D721Med (cell line): Measurements from ENCODE around the gene TNFRSF1B.

Experiments
- DNase-seq: peaks from one replicate; pipeline ENCODE4 v3.0.0; 2011; ENCODE audit warnings: low spot score; ENCODE audit not compliant: insufficient read length
- FAIRE-seq: peaks from 2 replicates; lab custom pipeline; 2011; peaks lifted over from hg19 to GRCh38; lab: Jason Lieb, UNC
- TF ChIP-seq, protein P1 (sequence below): IDR thresholded peaks from 2 replicates; pipeline ENCODE4 v1.5.1; 2012; ENCODE audit warnings: mild to moderate bottlenecking, control low read depth; ENCODE audit not compliant: insufficient read depth; ENCODE audit errors: missing control alignments

Gene TNFRSF1B

DNA sequence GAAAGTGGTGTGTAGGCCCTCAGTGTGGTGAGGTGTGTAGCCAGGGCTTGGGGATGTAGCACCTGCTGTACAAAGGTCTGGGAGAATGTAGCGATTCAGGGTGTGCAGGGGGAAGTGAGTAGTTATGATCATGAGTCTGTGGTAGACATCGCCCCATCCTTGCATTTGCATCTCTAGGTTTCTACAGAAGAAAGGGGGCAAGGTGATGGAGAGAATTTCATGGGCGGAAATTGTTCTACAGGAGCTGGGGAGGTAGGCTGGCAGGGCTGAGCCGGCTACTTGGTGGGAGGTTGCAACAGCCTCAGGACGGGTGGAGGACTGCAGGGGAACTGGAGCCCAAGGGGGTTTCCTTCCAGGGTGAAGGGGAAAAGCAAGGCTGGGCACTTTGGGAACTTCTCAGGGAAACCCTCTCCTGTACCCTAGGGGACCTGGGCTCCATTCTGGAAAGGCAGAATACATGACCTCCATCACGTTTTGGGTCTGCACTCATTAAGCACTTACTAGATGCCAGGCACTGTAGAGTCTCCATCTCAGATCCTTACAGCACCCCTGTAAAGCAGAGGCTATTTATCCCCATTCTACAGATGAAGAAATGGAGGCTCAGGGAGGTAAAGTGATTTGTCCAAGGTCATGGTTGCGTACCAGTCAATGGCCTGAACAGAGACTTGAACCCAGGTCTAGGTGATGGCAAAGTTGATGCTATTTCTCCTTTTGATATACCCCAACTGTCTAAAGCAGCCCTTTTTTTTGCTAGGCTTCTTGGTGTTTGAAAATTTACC, 14.5 kb upstream of the TNFRSF1B start:
- TF ChIP-seq, protein P1, sequence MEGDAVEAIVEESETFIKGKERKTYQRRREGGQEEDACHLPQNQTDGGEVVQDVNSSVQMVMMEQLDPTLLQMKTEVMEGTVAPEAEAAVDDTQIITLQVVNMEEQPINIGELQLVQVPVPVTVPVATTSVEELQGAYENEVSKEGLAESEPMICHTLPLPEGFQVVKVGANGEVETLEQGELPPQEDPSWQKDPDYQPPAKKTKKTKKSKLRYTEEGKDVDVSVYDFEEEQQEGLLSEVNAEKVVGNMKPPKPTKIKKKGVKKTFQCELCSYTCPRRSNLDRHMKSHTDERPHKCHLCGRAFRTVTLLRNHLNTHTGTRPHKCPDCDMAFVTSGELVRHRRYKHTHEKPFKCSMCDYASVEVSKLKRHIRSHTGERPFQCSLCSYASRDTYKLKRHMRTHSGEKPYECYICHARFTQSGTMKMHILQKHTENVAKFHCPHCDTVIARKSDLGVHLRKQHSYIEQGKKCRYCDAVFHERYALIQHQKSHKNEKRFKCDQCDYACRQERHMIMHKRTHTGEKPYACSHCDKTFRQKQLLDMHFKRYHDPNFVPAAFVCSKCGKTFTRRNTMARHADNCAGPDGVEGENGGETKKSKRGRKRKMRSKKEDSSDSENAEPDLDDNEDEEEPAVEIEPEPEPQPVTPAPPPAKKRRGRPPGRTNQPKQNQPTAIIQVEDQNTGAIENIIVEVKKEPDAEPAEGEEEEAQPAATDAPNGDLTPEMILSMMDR: no peak
- no peak for DNase-seq
- FAIRE-seq: no peak

DNA sequence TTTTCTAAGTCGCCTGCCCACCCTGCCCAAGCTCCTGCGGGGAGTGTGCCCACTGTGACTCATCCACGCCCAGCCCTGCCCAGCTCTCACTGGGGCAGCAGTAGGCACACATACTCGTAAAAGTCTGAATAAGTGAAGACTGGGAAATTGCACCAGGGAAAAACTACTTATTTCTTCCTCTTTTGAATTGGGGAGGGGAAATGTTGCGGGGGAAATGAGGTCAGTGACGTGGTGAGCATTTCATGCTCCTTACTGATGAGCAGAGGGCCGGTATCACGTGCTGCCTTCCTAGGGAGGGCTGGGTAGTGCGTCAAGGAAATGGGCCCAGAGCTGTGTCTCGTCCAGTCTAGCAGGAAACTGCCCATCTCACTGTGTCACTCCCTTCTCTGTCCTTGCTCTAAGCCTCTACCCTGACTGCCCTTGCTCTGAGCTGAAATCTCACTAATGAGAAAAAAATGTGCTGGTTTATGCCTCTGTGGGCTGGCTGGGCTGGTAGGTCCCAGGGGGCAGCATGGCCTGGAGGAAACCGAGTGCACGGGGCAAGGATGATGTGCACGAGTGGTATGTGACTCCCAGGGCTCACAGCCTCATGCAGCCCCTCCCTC, 13.5 kb upstream of the TNFRSF1B start:
- no peak for FAIRE-seq
- TF ChIP-seq, protein P1: no peak
- DNase-seq: no peak

DNA sequence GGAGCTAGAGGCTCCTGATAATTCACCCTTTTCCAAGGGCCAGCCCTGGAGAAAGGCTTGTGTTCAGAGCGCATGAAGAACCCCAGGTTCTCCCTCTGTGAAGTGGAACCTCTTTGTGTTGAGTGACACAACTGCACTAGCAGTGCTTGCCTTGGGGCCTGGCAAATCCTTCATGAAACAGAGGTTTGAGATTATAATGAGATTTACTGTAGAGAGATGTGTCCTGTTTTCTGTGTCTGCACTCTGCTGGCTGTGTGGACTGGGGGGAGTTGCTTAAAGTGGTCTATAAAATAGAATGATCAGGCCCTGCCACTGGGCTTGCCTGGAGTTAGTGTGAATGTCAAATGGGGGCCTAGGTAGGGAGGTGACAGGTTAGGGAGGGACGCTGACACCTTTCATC, 11.5 kb upstream of the TNFRSF1B start:
- DNase-seq: no peak
- TF ChIP-seq, protein P1: no peak
- FAIRE-seq: no peak

DNA sequence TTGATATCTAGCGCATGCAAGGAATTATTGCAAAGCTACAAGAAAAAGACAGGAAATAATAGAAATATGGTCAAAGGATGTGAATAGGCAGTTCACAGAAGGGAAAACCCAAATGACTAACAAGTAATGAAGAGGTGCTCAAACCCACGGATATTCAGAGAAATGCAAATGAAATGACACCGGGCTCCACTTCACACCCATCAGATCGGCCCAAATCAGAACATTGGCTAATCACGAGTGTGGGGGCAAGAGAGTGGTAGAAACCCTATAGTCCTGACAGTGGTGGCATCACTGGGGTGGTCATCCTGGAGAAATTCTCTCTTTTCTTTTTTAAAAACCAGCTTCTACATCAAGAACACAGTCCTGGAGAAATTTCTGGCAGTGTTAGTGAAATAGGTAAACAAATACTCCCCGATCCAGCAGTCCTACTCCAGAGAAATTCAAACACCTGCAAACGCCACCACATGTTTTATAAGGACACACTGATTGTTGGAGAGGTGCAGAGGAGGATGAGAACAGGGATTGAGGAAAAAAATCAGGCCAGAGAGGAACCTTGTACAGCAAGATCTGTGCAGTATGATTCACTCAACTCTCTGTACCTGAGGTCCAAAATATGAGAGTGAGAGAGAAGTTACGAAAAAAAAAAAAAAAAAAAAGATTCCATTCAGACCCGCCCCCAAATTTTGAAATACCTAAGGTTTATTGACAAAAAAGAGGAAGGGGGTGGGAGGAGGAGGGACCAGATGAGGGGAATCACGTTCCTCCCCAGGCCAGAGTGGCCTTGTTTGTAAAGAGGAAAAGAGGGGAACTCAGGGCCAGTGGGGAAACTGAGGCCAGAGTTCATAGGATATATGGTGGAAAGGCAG, 9.2 kb upstream of the TNFRSF1B start:
- TF ChIP-seq, protein P1: no peak
- FAIRE-seq (no peak), DNase-seq (no peak)

DNA sequence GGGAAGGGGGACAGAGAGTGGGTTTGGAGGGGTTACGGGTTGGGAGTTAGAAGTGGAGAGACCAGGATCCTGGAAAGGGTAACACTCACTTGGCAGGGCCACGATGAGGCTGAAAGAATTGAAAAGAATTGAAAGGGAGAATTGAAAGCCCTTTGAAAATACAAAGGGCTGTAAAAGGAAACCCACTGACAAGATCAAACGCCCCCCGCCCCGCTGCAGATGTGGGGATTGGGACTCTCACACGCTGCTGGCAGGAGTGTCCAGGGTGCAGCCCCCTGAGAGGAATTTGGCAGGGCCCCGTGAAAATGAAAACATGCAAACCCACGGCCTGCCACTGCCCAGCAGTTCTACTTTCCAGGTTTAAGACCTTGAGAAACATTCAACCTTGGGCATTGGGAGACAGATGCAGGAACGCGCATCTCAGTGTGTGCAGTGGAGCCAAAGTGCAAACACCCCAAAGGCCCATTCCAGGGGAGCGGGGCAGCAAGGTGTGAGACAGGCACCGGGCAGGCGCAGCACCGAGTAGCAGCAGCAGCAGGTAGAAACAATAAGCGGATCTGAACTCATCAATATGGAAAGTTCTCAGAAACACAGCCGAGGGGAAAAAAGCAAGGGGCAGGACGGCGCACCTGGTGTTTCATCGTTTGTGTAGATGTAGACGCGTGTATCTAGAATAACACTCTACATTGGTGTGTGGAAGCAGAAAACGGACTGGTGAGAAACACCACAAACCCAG, 8.3 kb upstream of the TNFRSF1B start:
- DNase-seq (no peak), FAIRE-seq (no peak)
- TF ChIP-seq, protein P1: no peak

DNA sequence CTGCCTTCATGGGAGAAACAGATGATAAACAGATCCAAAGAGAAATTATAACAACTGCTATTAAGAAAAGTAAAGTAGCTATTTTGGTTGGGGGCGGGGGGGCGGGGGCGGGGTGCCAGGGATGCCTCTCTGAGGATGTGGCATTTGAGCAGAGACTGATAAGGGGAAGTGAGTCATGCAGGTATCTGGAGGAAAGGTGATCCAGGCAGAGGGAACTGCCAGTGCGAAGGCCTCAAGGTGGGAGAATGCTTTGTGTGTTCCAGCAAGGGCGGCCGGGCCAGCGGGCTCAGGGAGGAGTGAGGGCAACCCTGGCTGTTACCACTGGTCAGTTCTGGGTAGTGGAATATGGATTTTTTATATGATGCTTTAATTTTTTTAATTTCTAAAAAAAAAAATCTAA, 7.0 kb upstream of the TNFRSF1B start:
- FAIRE-seq: no peak
- TF ChIP-seq, protein P1: no peak
- DNase-seq: no peak
